GM19324 (cell line): ENCODE results near the gene SLC39A9.
"Not testable (repeated sequence)": the region's sequence is repeated elsewhere in the genome, so short reads cannot be mapped to it uniquely, and the experiment has no call there.

ENCODE experiments used
- ATAC-seq: cut with Tn5 transposase; IDR thresholded peaks from one replicate; pipeline ENCODE4 v1.9.1; 2021; ENCODE audit warnings: mild to moderate bottlenecking, moderate library complexity; ENCODE audit not compliant: unreplicated experiment, low FRiP score

SLC39A9 gene

GRCh38 chr14:69366761-69367160 is 31.7 kb upstream of the SLC39A9 start:
- ATAC-seq, result no peak

GRCh38 chr14:69368381-69368780 is 30.1 kb upstream of the SLC39A9 start:
- ATAC-seq, result no peak

GRCh38 chr14:69370061-69370460 is 28.4 kb upstream of the SLC39A9 start:
- no peak for ATAC-seq

GRCh38 chr14:69372146-69372545 is 26.3 kb upstream of the SLC39A9 start:
- no peak for ATAC-seq

- no peak for ATAC-seq
Measured at GRCh38 chr14:69373104-69373503, 25.4 kb upstream of the SLC39A9 start.

GRCh38 chr14:69374235-69374634 is 24.3 kb upstream of the SLC39A9 start:
- no peak for ATAC-seq

GRCh38 chr14:69375182-69375581 is 23.3 kb upstream of the SLC39A9 start:
- ATAC-seq, result no peak

- ATAC-seq, result no peak
Measured at GRCh38 chr14:69375722-69376121, 22.8 kb upstream of the SLC39A9 start.

- no peak for ATAC-seq
Measured at GRCh38 chr14:69376439-69376838, 22.1 kb upstream of the SLC39A9 start.

GRCh38 chr14:69378274-69378673 is 20.2 kb upstream of the SLC39A9 start:
- ATAC-seq, result no peak

GRCh38 chr14:69387311-69387710 is 11.2 kb upstream of the SLC39A9 start:
- no peak for ATAC-seq

GRCh38 chr14:69391400-69391799 is 7.1 kb upstream of the SLC39A9 start:
- not testable (repeated sequence) for ATAC-seq

- no peak for ATAC-seq
Measured at GRCh38 chr14:69392481-69392880, 6.0 kb upstream of the SLC39A9 start.

GRCh38 chr14:69395929-69396328 is 2.6 kb upstream of the SLC39A9 start:
- no peak for ATAC-seq

GRCh38 chr14:69398818-69399210 is 322 bp downstream of the SLC39A9 start:
- no peak for ATAC-seq

- ATAC-seq, result no peak
Measured at GRCh38 chr14:69399750-69400149, 1.3 kb downstream of the SLC39A9 start.

GRCh38 chr14:69400154-69400553 is 1.7 kb downstream of the SLC39A9 start:
- no peak for ATAC-seq

GRCh38 chr14:69401841-69402240 is 3.3 kb downstream of the SLC39A9 start:
- no peak for ATAC-seq

GRCh38 chr14:69404478-69404877 is 6.0 kb downstream of the SLC39A9 start:
- no peak for ATAC-seq

GRCh38 chr14:69404883-69405282 is 6.4 kb downstream of the SLC39A9 start:
- ATAC-seq, result no peak

GRCh38 chr14:69405762-69406161 is 7.3 kb downstream of the SLC39A9 start:
- no peak for ATAC-seq

- no peak for ATAC-seq
Measured at GRCh38 chr14:69408331-69408960, 10.0 kb downstream of the SLC39A9 start.

GRCh38 chr14:69413483-69413882 is 15.0 kb downstream of the SLC39A9 start:
- ATAC-seq, result no peak
